Brain microvascular endothelial cell (primary cell): Measurements from ENCODE around the gene VSTM2A.

Experiments used
- DNase-seq: peaks from one replicate; pipeline ENCODE4 v3.0.0-alpha.2; 2020
- H3K27ac ChIP-seq: fragments of 250-450 bp; sonication (Bioruptor Pico); 2 replicates; pipeline ENCODE4 v1.5.1; 2020; ENCODE audit warnings: mild to moderate bottlenecking, moderate library complexity
- H3K27me3 ChIP-seq: fragments of 250-450 bp; sonication (Bioruptor Pico); replicated peaks from 2 replicates; pipeline ENCODE4 v1.5.1; 2020; ENCODE audit warnings: mild to moderate bottlenecking
- H3K36me3 ChIP-seq: fragments of 250-450 bp; sonication (Bioruptor Pico); replicated peaks from 2 replicates; pipeline ENCODE4 v1.5.1; 2020; ENCODE audit warnings: mild to moderate bottlenecking
- H3K4me3 ChIP-seq: 2 replicates; pipeline ENCODE4 v1.5.1; 2011; ENCODE audit warnings: low read depth, mild to moderate bottlenecking, control low read depth, low read length, moderate library complexity
- in situ Hi-C: cut with HindIII; loops from 2 replicates; pipeline ENCODE4 v1.10.0; 2017; ENCODE audit warnings: low sequenced_read_pairs, low pct_ligation_motif_present
- TF ChIP-seq, protein P1 (sequence below): IDR thresholded peaks from 2 replicates; pipeline ENCODE4 v1.5.1; 2011; ENCODE audit warnings: low read depth, mild to moderate bottlenecking, moderate library complexity, low read length, control low read depth, inconsistent platforms; ENCODE audit errors: missing control alignments

The VSTM2A gene

GRCh38 chr7:54544527-54545240 is 2.5 kb downstream of the VSTM2A start:
- in situ Hi-C loops: no loop called here
- no peaks in the 10 kb centered on the region for H3K36me3 ChIP-seq
- H3K4me3 ChIP-seq: no peak overlapping the region
- no peak overlapping the region for H3K27ac ChIP-seq
- TF ChIP-seq, protein P1, sequence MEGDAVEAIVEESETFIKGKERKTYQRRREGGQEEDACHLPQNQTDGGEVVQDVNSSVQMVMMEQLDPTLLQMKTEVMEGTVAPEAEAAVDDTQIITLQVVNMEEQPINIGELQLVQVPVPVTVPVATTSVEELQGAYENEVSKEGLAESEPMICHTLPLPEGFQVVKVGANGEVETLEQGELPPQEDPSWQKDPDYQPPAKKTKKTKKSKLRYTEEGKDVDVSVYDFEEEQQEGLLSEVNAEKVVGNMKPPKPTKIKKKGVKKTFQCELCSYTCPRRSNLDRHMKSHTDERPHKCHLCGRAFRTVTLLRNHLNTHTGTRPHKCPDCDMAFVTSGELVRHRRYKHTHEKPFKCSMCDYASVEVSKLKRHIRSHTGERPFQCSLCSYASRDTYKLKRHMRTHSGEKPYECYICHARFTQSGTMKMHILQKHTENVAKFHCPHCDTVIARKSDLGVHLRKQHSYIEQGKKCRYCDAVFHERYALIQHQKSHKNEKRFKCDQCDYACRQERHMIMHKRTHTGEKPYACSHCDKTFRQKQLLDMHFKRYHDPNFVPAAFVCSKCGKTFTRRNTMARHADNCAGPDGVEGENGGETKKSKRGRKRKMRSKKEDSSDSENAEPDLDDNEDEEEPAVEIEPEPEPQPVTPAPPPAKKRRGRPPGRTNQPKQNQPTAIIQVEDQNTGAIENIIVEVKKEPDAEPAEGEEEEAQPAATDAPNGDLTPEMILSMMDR: no peak
- DNase-seq: no peak
- H3K27me3 ChIP-seq: peaks cover 37% of the 10 kb centered on the region

GRCh38 chr7:54545241-54545563 is 3.0 kb downstream of the VSTM2A start:
- peaks cover 37% of the 10 kb centered on the region for H3K27me3 ChIP-seq

DNA sequence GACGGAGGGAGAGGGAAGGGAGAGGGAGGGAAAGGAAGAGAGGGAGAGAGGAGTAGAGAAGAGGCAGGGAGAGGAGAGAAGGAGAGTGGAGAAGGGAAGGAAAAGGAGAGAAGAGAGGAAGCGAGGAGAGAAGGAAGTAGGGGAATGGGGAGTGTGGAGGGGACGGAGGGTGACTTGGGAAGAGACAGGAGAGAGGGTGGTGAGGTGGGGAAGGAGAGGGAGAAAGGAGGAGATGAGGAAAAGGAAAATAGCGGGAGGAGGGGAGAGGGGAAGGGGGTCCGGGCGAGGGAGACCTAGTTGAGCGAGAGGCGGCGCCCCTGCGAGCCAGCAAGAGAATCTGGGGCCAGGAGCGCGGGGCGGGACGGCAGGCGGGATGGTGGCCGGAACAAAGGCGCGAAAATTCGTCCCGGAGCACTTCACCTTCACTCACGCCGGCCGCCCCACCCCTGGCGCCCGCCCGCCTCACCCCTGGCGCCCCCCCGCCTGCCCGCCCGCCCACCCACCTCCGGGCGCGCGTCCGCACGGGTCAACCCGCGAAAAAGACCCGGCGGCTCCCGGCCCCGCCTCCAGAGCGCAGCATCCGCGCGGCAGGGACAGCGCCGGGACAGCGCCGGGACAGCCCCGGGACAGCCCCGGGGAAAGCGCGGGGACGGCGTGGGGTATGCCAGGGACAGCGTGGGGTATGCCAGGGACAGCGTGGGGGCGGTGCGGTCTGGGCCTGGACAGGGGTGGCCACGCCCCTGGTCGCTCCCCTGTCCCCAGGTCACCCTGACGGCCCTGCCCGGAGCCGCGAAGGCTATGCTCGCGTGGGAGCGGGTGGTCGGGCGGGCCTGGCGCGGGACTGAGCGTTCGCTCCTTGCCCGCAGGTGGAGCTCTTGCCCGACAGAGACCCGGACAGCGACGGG is 4.2 kb downstream of the VSTM2A start:
- TF ChIP-seq, protein P1: peak; percentile 18
- Histone ChIP-seq H3K27ac (no peak overlapping the region), H3K4me3 (no peak overlapping the region), H3K36me3 (no peaks in the 10 kb centered on the region), H3K27me3 (peaks cover 36% of the 10 kb centered on the region)
- no peak for DNase-seq
- in situ Hi-C loops: no loop called here

More at GRCh38 chr7:54545241-54545563, 3.0 kb downstream of the VSTM2A start:
- Histone ChIP-seq H3K4me3 (no peak overlapping the region), H3K27ac (no peak overlapping the region), H3K36me3 (no peaks in the 10 kb centered on the region)
- TF ChIP-seq, protein P1: no peak
- in situ Hi-C loops: no loop called here
- DNase-seq: no peak

DNA sequence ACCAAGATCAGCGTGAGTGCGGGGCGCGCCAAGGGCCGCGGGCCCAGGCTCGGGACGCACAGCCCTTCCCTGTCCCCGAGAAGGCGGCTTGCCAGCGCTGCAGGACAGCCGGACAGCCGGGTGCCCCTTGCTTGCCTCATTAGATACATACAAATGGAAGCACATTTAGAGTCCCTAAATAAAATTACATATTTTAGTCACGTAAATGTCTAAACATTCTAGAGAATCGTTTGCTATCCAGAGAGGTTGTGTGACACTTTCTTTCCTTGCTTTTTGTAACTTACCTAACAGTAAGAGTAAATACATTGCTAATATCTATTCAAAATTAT is 4.8 kb downstream of the VSTM2A start:
- Histone ChIP-seq H3K27me3 (peaks cover 30% of the 10 kb centered on the region), H3K27ac (no peak overlapping the region), H3K4me3 (no peak overlapping the region), H3K36me3 (no peaks in the 10 kb centered on the region)
- in situ Hi-C loops: no loop called here
- TF ChIP-seq, protein P1: no peak
- DNase-seq: no peak

DNA sequence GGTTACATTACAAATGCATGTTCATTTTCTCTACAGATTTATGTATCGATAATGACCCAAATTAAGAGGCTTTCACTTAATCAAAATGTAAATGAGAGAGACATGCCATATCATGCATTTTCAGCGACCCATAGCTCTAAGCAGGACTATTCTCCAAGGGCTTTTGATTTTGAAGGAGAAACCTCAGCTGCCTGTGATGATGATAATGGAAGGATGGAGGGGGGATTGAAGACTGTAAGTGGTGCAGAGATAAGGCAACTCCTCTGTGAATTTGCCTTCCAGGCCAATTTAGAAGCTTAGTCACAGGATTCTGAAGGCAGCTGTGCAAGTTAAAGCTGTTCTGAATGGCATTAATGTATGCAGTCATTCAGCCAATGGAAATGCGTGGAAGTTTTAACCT is 8.3 kb downstream of the VSTM2A start:
- in situ Hi-C loops: no loop called here
- Histone ChIP-seq H3K27me3 (peaks cover 6% of the 10 kb centered on the region), H3K36me3 (no peaks in the 10 kb centered on the region), H3K27ac (no peak overlapping the region), H3K4me3 (no peak overlapping the region)
- no peak for DNase-seq
- TF ChIP-seq, protein P1: no peak
